ENCODE data around the gene TMED8. TPM values are rescaled to one million over a fixed set of nuclear protein-coding genes. Genes with fewer than 3 reads are reported as not detected.

The TMED8 gene
- polyA plus RNA-seq, 1 donor (not counting 4 experiments of a cell fraction or from before 2014, with no cell fraction given), result 7.3 TPM

DNA sequence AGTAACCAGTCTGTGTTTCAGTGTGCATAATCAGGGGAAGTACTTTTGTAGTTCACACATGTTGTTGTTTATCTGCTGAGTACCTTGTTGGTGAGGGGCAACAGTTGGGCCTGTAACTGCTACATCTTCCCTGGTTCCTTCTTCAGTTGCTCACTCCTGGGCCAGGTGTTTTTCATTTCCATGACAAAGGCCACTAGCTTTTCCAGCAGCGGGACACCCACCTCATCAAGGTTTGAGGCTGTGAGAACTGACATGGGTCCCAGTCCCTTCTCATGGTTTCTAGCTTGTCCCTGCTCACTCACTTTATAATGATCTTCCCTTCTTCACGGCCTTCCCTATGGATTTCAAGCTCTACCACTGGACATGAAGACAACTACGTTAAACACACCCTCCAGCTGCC, 48.0 kb upstream of the TMED8 start:
- no peak for DNase-seq (ENCODE audit: low read depth, low spot score)
- no peaks in the 10 kb centered on the region for H3K79me2 ChIP-seq (ENCODE audit: control insufficient read depth, insufficient read depth, low read length)
- H3K4me2 ChIP-seq (ENCODE audit: control insufficient read depth, extremely low read depth, insufficient read depth, low read depth, low read length), result no peak overlapping the region
- H3K4me1 ChIP-seq (ENCODE audit: control insufficient read depth, extremely low read depth, insufficient read depth, low read length), result no peaks in the 10 kb centered on the region
- FAIRE-seq, result no peak
- no peaks in the 10 kb centered on the region for H3K9me3 ChIP-seq (ENCODE audit: control insufficient read depth, low read depth, low read length)
- no peak overlapping the region for H2AFZ ChIP-seq (ENCODE audit: control insufficient read depth, low read length)
- dilution Hi-C loops (cut with MboI; ENCODE audit: extremely low pct_ligation_motif_present, low sequenced_read_pairs), result no loop called here
- no peaks in the 10 kb centered on the region for H4K20me1 ChIP-seq (ENCODE audit: control insufficient read depth, extremely low read depth, insufficient read depth, low read length)
- no peaks in the 10 kb centered on the region for H3K27me3 ChIP-seq (ENCODE audit: control insufficient read depth, extremely low read depth, insufficient read depth, low read length)
- H3K9me1 ChIP-seq (ENCODE audit: control insufficient read depth, extremely low read depth, insufficient read depth, low read length), result no peaks in the 10 kb centered on the region
- H3K36me3 ChIP-seq (ENCODE audit: control insufficient read depth in 2 of 2, extremely low read depth in 1 of 2, insufficient read depth in 2 of 2, low read length in 2 of 2), result peaks cover 26 to 28% of the 10 kb centered on the region in 2 experiments
- TF ChIP-seq EZH2 (IDR thresholded peaks at IDR 0.05; ENCODE audit: low read length) (no peak), CTCF (optimal IDR thresholded peaks at IDR 0.05 in 1 of 3, IDR thresholded peaks at IDR 0.05 in 1 of 3, conservative IDR thresholded peaks at IDR 0.05 in 1 of 3; ENCODE audit: extremely low read depth in 1 of 3, insufficient read depth in 2 of 3, low read length in 3 of 3) (no peak)
- H3K9ac ChIP-seq (ENCODE audit: control insufficient read depth, extremely low read depth, insufficient read depth, low read length), result no peak overlapping the region
- no peak overlapping the region for H3K27ac ChIP-seq (ENCODE audit: control insufficient read depth, insufficient read depth, low read length)
- H3K4me3 ChIP-seq (ENCODE audit: control insufficient read depth in 2 of 3, extremely low read depth in 1 of 3, insufficient read depth in 2 of 3, low read depth in 1 of 3, low read length in 3 of 3), result no peak overlapping the region

- H3K4me1 ChIP-seq (ENCODE audit: control insufficient read depth, extremely low read depth, insufficient read depth, low read length), result no peaks in the 10 kb centered on the region
- no peaks in the 10 kb centered on the region for H3K27me3 ChIP-seq (ENCODE audit: control insufficient read depth, extremely low read depth, insufficient read depth, low read length)
- H3K9me1 ChIP-seq (ENCODE audit: control insufficient read depth, extremely low read depth, insufficient read depth, low read length), result no peaks in the 10 kb centered on the region
- H3K9ac ChIP-seq (ENCODE audit: control insufficient read depth, extremely low read depth, insufficient read depth, low read length), result no peak within 1 kb of the TSS
- DNase-seq (ENCODE audit: low read depth, low spot score) (no peak), FAIRE-seq (no peak)
- no peaks in the 10 kb centered on the region for H3K79me2 ChIP-seq (ENCODE audit: control insufficient read depth, insufficient read depth, low read length)
- H3K27ac ChIP-seq (ENCODE audit: control insufficient read depth, insufficient read depth, low read length), result no peak within 1 kb of the TSS
- H2AFZ ChIP-seq (ENCODE audit: control insufficient read depth, low read length), result no peak within 1 kb of the TSS
- no peak within 1 kb of the TSS for H3K4me2 ChIP-seq (ENCODE audit: control insufficient read depth, extremely low read depth, insufficient read depth, low read depth, low read length)
- no peaks in the 10 kb centered on the region for H4K20me1 ChIP-seq (ENCODE audit: control insufficient read depth, extremely low read depth, insufficient read depth, low read length)
- H3K36me3 ChIP-seq (ENCODE audit: control insufficient read depth in 2 of 2, extremely low read depth in 1 of 2, insufficient read depth in 2 of 2, low read length in 2 of 2), result peaks cover 16 to 22% of the 10 kb centered on the region in 2 experiments
- dilution Hi-C loops (cut with MboI; ENCODE audit: extremely low pct_ligation_motif_present, low sequenced_read_pairs), result no loop called here
- no peak within 1 kb of the TSS for H3K4me3 ChIP-seq (ENCODE audit: control insufficient read depth in 2 of 3, extremely low read depth in 1 of 3, insufficient read depth in 2 of 3, low read depth in 1 of 3, low read length in 3 of 3)
- no peaks in the 10 kb centered on the region for H3K9me3 ChIP-seq (ENCODE audit: control insufficient read depth, low read depth, low read length)
- TF ChIP-seq CTCF (optimal IDR thresholded peaks at IDR 0.05 in 1 of 3, IDR thresholded peaks at IDR 0.05 in 1 of 3, conservative IDR thresholded peaks at IDR 0.05 in 1 of 3; ENCODE audit: extremely low read depth in 1 of 3, insufficient read depth in 2 of 3, low read length in 3 of 3), result no peak
- TF ChIP-seq EZH2 (IDR thresholded peaks at IDR 0.05; ENCODE audit: low read length), result no peak
These were observed 46.5 kb upstream of the TMED8 start, which contains the start of gene NOXRED1 for GRCh38 chr14:77423423-77423822. Gene NOXRED1, minus strand, starts transcription at chr14:77423523. Its CDS starts 634 bp downstream, at chr14:77422889.

All from keratinocyte (primary cell).